Mesendoderm (in vitro differentiated cells): Measurements from ENCODE around the gene CCDC142. TPM values are rescaled to one million over a fixed set of nuclear protein-coding genes. Genes with fewer than 3 reads are reported as not detected.

Source experiments
- DNase-seq: peaks from one replicate; pipeline ENCODE4 v3.0.0; 2013
- H2AK5ac ChIP-seq: 2 replicates; pipeline ENCODE4 v1.6.1; 2013; ENCODE audit warnings: low read length, inconsistent platforms
- H2BK120ac ChIP-seq: 2 replicates; pipeline ENCODE4 v1.6.1; 2013; ENCODE audit warnings: low read depth, mild to moderate bottlenecking, low read length, moderate library complexity, mixed read lengths
- H2BK15ac ChIP-seq: replicated peaks from 2 replicates; pipeline ENCODE4 v1.6.1; 2013; ENCODE audit warnings: low read depth, mild to moderate bottlenecking, moderate library complexity
- H2BK5ac ChIP-seq: 2 replicates; pipeline ENCODE4 v1.6.1; 2013; ENCODE audit warnings: low read length, inconsistent platforms
- H3K18ac ChIP-seq: 2 replicates; pipeline ENCODE4 v1.6.1; 2013; ENCODE audit warnings: mild to moderate bottlenecking, low read length, mixed read lengths
- H3K23ac ChIP-seq: one replicate; pipeline ENCODE4 v1.6.1; 2013; ENCODE audit warnings: low read length
- H3K27ac ChIP-seq: 2 replicates; pipeline ENCODE4 v1.5.1; 2013; ENCODE audit warnings: low read depth, mild to moderate bottlenecking, inconsistent platforms, low read length, moderate library complexity
- H3K27me3 ChIP-seq: 2 replicates; pipeline ENCODE4 v1.6.1; 2013; ENCODE audit warnings: low read length, control low read depth, mild to moderate bottlenecking, inconsistent platforms; ENCODE audit not compliant: insufficient read depth, poor library complexity
- H3K36me3 ChIP-seq: 2 replicates; pipeline ENCODE4 v1.6.1; 2013; ENCODE audit warnings: low read length, inconsistent platforms; ENCODE audit not compliant: control insufficient read depth, insufficient read depth
- H3K4ac ChIP-seq: one replicate; pipeline ENCODE4 v1.6.1; 2013; ENCODE audit warnings: low read depth, mild to moderate bottlenecking, low read length, moderate library complexity
- H3K4me1 ChIP-seq: 2 replicates; pipeline ENCODE4 v1.6.1; 2013; ENCODE audit warnings: low read depth, low read length, inconsistent platforms; ENCODE audit not compliant: control insufficient read depth
- H3K4me2 ChIP-seq: 2 replicates; pipeline ENCODE4 v1.6.1; 2013; ENCODE audit warnings: low read length
- H3K4me3 ChIP-seq: 2 replicates; pipeline ENCODE4 v1.5.1; 2013; ENCODE audit warnings: mild to moderate bottlenecking, low read length
- H3K56ac ChIP-seq: one replicate; pipeline ENCODE4 v1.6.1; 2013; ENCODE audit warnings: low read length
- H3K79me1 ChIP-seq: 2 replicates; pipeline ENCODE4 v1.6.1; 2013; ENCODE audit warnings: low read length, inconsistent platforms
- H3K79me2 ChIP-seq: 2 replicates; pipeline ENCODE4 v1.6.1; 2013; ENCODE audit warnings: mild to moderate bottlenecking, low read length; ENCODE audit not compliant: control insufficient read depth, insufficient read depth
- H3K9ac ChIP-seq: 2 replicates; pipeline ENCODE4 v1.6.1; 2013; ENCODE audit warnings: low read length, inconsistent platforms
- H4K5ac ChIP-seq: one replicate; pipeline ENCODE4 v1.6.1; 2013; ENCODE audit warnings: low read length
- H4K8ac ChIP-seq: one replicate; pipeline ENCODE4 v1.6.1; 2013; ENCODE audit warnings: low read depth, mild to moderate bottlenecking, control low read depth, low read length, moderate library complexity
- WGBS: extraction: QIAGEN DNeasy Blood & Tissue Kit; methylation state at CpG from one replicate; pipeline ENCODE4 v1.1.7; 2013; ENCODE audit warnings: low lambda C conversion rate, missing lambda C conversion rate; ENCODE audit not compliant: insufficient coverage; ENCODE audit errors: extremely low coverage; 5-methylcytosine and 5-hydroxymethylcytosine counted together
- polyA plus RNA-seq, 2 experiments: library from polyadenylated mRNA; stranded (reverse); fragments of 200-250 nt; gene quantifications; one replicate each; pipeline ENCODE4 v1.2.3, GENCODE V29; 2013

The CCDC142 gene
- 2.9 TPM for polyA plus RNA-seq (2013, experiment 1 of 2)
- 3.1 TPM for polyA plus RNA-seq (2013, experiment 2 of 2)

GRCh38 chr2:74482801-74483674 lies at the start of gene CCDC142, which contains the start of gene TTC31:
CCDC142 (minus strand) TSS chr2:74482998; CDS start chr2:74482837, 161 bp downstream.
TTC31 (plus strand) TSS chr2:74483081; CDS start chr2:74483096, 15 bp downstream.
- Histone ChIP-seq H4K8ac (peak within 1 kb of the TSS; percentile 83), H3K27ac (peak within 1 kb of the TSS; percentile 62), H3K79me2 (no peaks in the 10 kb centered on the region), H3K23ac (peak within 1 kb of the TSS; percentile 2), H3K4me1 (no peaks in the 10 kb centered on the region), H3K4me2 (peak within 1 kb of the TSS; percentile 99), H3K18ac (peak within 1 kb of the TSS; percentile 55), H3K4ac (peak within 1 kb of the TSS; percentile 5), H2BK120ac (no peak within 1 kb of the TSS), H2AK5ac (no peak within 1 kb of the TSS), H3K4me3 (peak within 1 kb of the TSS; percentile 75), H3K56ac (peak within 1 kb of the TSS; percentile 94), H3K36me3 (peaks cover 3% of the 10 kb centered on the region), H2BK15ac (no peak within 1 kb of the TSS), H2BK5ac (peak within 1 kb of the TSS; percentile 86), H3K79me1 (peaks cover 12% of the 10 kb centered on the region), H4K5ac (no peak within 1 kb of the TSS), H3K9ac (peak within 1 kb of the TSS; percentile 84), H3K27me3 (no peaks in the 10 kb centered on the region)
- no CpG with 5 or more reads among the region's 50 CpGs for WGBS
- peak; percentile 98 for DNase-seq

- Histone ChIP-seq H3K4me1 (peaks cover 8% of the 10 kb centered on the region), H3K18ac (no peak overlapping the region), H2BK120ac (no peak overlapping the region), H3K23ac (no peak overlapping the region), H4K5ac (no peak overlapping the region), H3K9ac (no peak overlapping the region), H3K4me3 (no peak overlapping the region), H3K79me2 (peaks cover 16% of the 10 kb centered on the region), H3K79me1 (peaks cover 17% of the 10 kb centered on the region), H4K8ac (no peak overlapping the region), H2BK5ac (no peak overlapping the region), H3K4ac (no peak overlapping the region), H2BK15ac (no peak overlapping the region), H3K4me2 (no peak overlapping the region), H3K56ac (no peak overlapping the region), H3K36me3 (peaks cover 2% of the 10 kb centered on the region), H3K27ac (no peak overlapping the region), H2AK5ac (no peak overlapping the region), H3K27me3 (no peaks in the 10 kb centered on the region)
- DNase-seq, result no peak
Measured at GRCh38 chr2:74532222-74532621, 49.4 kb upstream of the CCDC142 start.

- Histone ChIP-seq H3K56ac (no peak overlapping the region), H3K4me3 (no peak overlapping the region), H3K4me2 (no peak overlapping the region), H3K79me1 (peaks cover 17% of the 10 kb centered on the region), H3K4ac (no peak overlapping the region), H2BK15ac (no peak overlapping the region), H3K79me2 (peaks cover 16% of the 10 kb centered on the region), H3K4me1 (peaks cover 8% of the 10 kb centered on the region), H3K36me3 (peaks cover 6% of the 10 kb centered on the region), H3K18ac (no peak overlapping the region), H3K23ac (no peak overlapping the region), H3K27ac (no peak overlapping the region), H3K9ac (no peak overlapping the region), H2BK120ac (no peak overlapping the region), H2AK5ac (no peak overlapping the region), H2BK5ac (no peak overlapping the region), H4K5ac (no peak overlapping the region), H4K8ac (no peak overlapping the region), H3K27me3 (no peaks in the 10 kb centered on the region)
- no peak for DNase-seq
- WGBS, result no CpG with 5 or more reads among the region's 7 CpGs
Measured at GRCh38 chr2:74531666-74532065, 48.9 kb upstream of the CCDC142 start.

- H4K8ac ChIP-seq, result no peak overlapping the region
- peak overlapping the region; percentile 72 for H3K18ac ChIP-seq
- peak overlapping the region; percentile 81 for H3K9ac ChIP-seq
- H3K4ac ChIP-seq, result peak overlapping the region; percentile 70
- no peak overlapping the region for H2BK5ac ChIP-seq
- peaks cover 6% of the 10 kb centered on the region for H3K36me3 ChIP-seq
- peaks cover 16% of the 10 kb centered on the region for H3K79me2 ChIP-seq
- no peak overlapping the region for H2BK120ac ChIP-seq
- peak overlapping the region; percentile 91 for H3K56ac ChIP-seq
- H2BK15ac ChIP-seq, result no peak overlapping the region
- WGBS, result no CpG with 5 or more reads among the region's 54 CpGs
- peaks cover 8% of the 10 kb centered on the region for H3K4me1 ChIP-seq
- peak; percentile 67 for DNase-seq
- no peak overlapping the region for H3K23ac ChIP-seq
- H2AK5ac ChIP-seq, result no peak overlapping the region
- H3K27me3 ChIP-seq, result no peaks in the 10 kb centered on the region
- peaks cover 17% of the 10 kb centered on the region for H3K79me1 ChIP-seq
- peak overlapping the region; percentile 75 for H3K4me3 ChIP-seq
- no peak overlapping the region for H3K27ac ChIP-seq
- peak overlapping the region; percentile 43 for H3K4me2 ChIP-seq
- no peak overlapping the region for H4K5ac ChIP-seq
Measured at GRCh38 chr2:74530239-74531187, 47.7 kb upstream of the CCDC142 start.

GRCh38 chr2:74529357-74530238 lies 46.8 kb upstream of the CCDC142 start, which contains the start of the genes AUP1 and HTRA2:
AUP1 (minus strand) TSS chr2:74529706; CDS start chr2:74529629, 77 bp downstream.
HTRA2 (plus strand) TSS chr2:74529933; CDS start chr2:74530007, 74 bp downstream.
- H3K27ac ChIP-seq, result no peak within 1 kb of the TSS
- H3K36me3 ChIP-seq, result peaks cover 6% of the 10 kb centered on the region

More at GRCh38 chr2:74529357-74530238, 46.8 kb upstream of the CCDC142 start, which contains the start of the genes AUP1 and HTRA2:
- H3K18ac ChIP-seq, result peak within 1 kb of the TSS; percentile 72
- H3K4me3 ChIP-seq, result peak within 1 kb of the TSS; percentile 75
- no CpG with 5 or more reads among the region's 87 CpGs for WGBS
- H4K5ac ChIP-seq, result no peak within 1 kb of the TSS
- no peak within 1 kb of the TSS for H2BK15ac ChIP-seq
- peak within 1 kb of the TSS; percentile 70 for H3K4ac ChIP-seq
- H2AK5ac ChIP-seq, result peak within 1 kb of the TSS; percentile 91
- peaks cover 16% of the 10 kb centered on the region for H3K79me2 ChIP-seq
- H3K27me3 ChIP-seq, result no peaks in the 10 kb centered on the region
- H3K4me1 ChIP-seq, result peaks cover 8% of the 10 kb centered on the region
- H3K79me1 ChIP-seq, result peaks cover 17% of the 10 kb centered on the region
- peak within 1 kb of the TSS; percentile 73 for H3K4me2 ChIP-seq
- H3K56ac ChIP-seq, result peak within 1 kb of the TSS; percentile 91
- no peak within 1 kb of the TSS for H2BK5ac ChIP-seq
- no peak within 1 kb of the TSS for H3K23ac ChIP-seq
- H4K8ac ChIP-seq, result no peak within 1 kb of the TSS
- DNase-seq, result peak; percentile 100
- H2BK120ac ChIP-seq, result no peak within 1 kb of the TSS
- peak within 1 kb of the TSS; percentile 81 for H3K9ac ChIP-seq
